HEK293T (cell line): ENCODE measurements around the gene AKAIN1.

ENCODE experiments used
- CTCF ChIA-PET: fragments of 350-600 bp; formaldehyde crosslinking; extraction: SDS; loops from one replicate; lab custom pipeline; 2021; ENCODE audit warnings: antibody characterized with exemption, inconsistent platforms; lab: Yijun Ruan, JAX
- POLR2A ChIA-PET: fragments of 350-600 bp; formaldehyde crosslinking; extraction: SDS; loops from one replicate; lab custom pipeline; 2020; ENCODE audit warnings: antibody characterized with exemption, inconsistent platforms; lab: Yijun Ruan, JAX
- DNase-seq: peaks from one replicate; pipeline ENCODE4 v3.0.0; 2012; ENCODE audit warnings: mixed read lengths; ENCODE audit errors: extremely low spot score
- ARNT ChIP-seq: fragments of 450-650 bp; IDR thresholded peaks from 2 replicates; pipeline ENCODE4 v1.6.1; 2017; ENCODE audit warnings: mild to moderate bottlenecking
- BHLHE40 ChIP-seq: fragments of 450-650 bp; IDR thresholded peaks from 2 replicates; pipeline ENCODE4 v1.6.1; 2016; ENCODE audit warnings: mild to moderate bottlenecking, moderate library complexity, borderline replicate concordance
- CTBP1 ChIP-seq: fragments of 450-650 bp; IDR thresholded peaks from 2 replicates; pipeline ENCODE4 v1.6.1; 2016; ENCODE audit warnings: borderline replicate concordance
- ELF4 ChIP-seq: fragments of 450-650 bp; IDR thresholded peaks from 2 replicates; pipeline ENCODE4 v1.6.1; 2017; ENCODE audit warnings: antibody characterized with exemption
- FOXA1 ChIP-seq: fragments of 450-650 bp; IDR thresholded peaks from 2 replicates; pipeline ENCODE4 v1.6.1; 2016; ENCODE audit warnings: mild to moderate bottlenecking
- FOXK2 ChIP-seq: fragments of 450-650 bp; IDR thresholded peaks from 2 replicates; pipeline ENCODE4 v1.6.1; 2016; ENCODE audit warnings: mild to moderate bottlenecking
- FOXM1 ChIP-seq: fragments of 450-650 bp; IDR thresholded peaks from 2 replicates; pipeline ENCODE4 v1.6.1; 2017; ENCODE audit warnings: mild to moderate bottlenecking, borderline replicate concordance
- HDGF ChIP-seq: fragments of 450-650 bp; IDR thresholded peaks from 2 replicates; pipeline ENCODE4 v1.6.1; 2017; ENCODE audit warnings: antibody characterized with exemption, borderline replicate concordance
- L3MBTL2 ChIP-seq: fragments of 450-650 bp; conservative IDR thresholded peaks from 2 replicates; pipeline ENCODE4 v1.6.1; 2016; ENCODE audit warnings: mild to moderate bottlenecking
- LEF1 ChIP-seq: fragments of 450-650 bp; IDR thresholded peaks from 2 replicates; pipeline ENCODE4 v1.6.1; 2017; ENCODE audit warnings: mild to moderate bottlenecking, borderline replicate concordance
- NFRKB ChIP-seq: fragments of 450-650 bp; IDR thresholded peaks from 2 replicates; pipeline ENCODE4 v1.6.1; 2016; ENCODE audit warnings: mild to moderate bottlenecking, moderate library complexity
- SP1 ChIP-seq: fragments of 450-650 bp; IDR thresholded peaks from 2 replicates; pipeline ENCODE4 v1.6.1; 2017
- SUZ12 ChIP-seq: fragments of 450-650 bp; IDR thresholded peaks from 2 replicates; pipeline ENCODE4 v1.6.1; 2016; ENCODE audit warnings: mild to moderate bottlenecking
- TARDBP ChIP-seq: fragments of 450-650 bp; IDR thresholded peaks from 2 replicates; pipeline ENCODE4 v1.6.1; 2016
- ZNF384 ChIP-seq: fragments of 450-650 bp; IDR thresholded peaks from 2 replicates; pipeline ENCODE4 v1.6.1; 2016
- TF ChIP-seq, protein P1 (sequence below): fragments of 450-650 bp; IDR thresholded peaks from 2 replicates; pipeline ENCODE4 v1.6.1; 2016

The AKAIN1 gene

GRCh38 chr18:5158587-5158986 is 38.5 kb downstream of the AKAIN1 start:
- ChIA-PET POLR2A (no interaction called here), CTCF (no interaction called here)
- no peak for DNase-seq
- TF ChIP-seq TARDBP = no peak
- TF ChIP-seq ARNT = no peak
- TF ChIP-seq BHLHE40 = no peak
- no peak for TF ChIP-seq ZNF384
- no peak for TF ChIP-seq SUZ12

GRCh38 chr18:5158172-5158571 is 38.9 kb downstream of the AKAIN1 start:
- CTCF ChIA-PET = no interaction called here
- POLR2A ChIA-PET = no interaction called here
- DNase-seq = no peak
- no peak for TF ChIP-seq SP1
- no peak for TF ChIP-seq SUZ12
- no peak for TF ChIP-seq ZNF384
- TF ChIP-seq FOXA1 = no peak
- TF ChIP-seq HDGF = no peak
- no peak for TF ChIP-seq NFRKB

- no peak for TF ChIP-seq NFRKB
- no peak for TF ChIP-seq SUZ12
- TF ChIP-seq, protein P1, sequence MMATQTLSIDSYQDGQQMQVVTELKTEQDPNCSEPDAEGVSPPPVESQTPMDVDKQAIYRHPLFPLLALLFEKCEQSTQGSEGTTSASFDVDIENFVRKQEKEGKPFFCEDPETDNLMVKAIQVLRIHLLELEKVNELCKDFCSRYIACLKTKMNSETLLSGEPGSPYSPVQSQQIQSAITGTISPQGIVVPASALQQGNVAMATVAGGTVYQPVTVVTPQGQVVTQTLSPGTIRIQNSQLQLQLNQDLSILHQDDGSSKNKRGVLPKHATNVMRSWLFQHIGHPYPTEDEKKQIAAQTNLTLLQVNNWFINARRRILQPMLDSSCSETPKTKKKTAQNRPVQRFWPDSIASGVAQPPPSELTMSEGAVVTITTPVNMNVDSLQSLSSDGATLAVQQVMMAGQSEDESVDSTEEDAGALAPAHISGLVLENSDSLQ = no peak
- no peak for TF ChIP-seq CTBP1
- TF ChIP-seq FOXK2 = no peak
- TF ChIP-seq BHLHE40 = no peak
- no peak for TF ChIP-seq ARNT
- TF ChIP-seq L3MBTL2 = no peak
- TF ChIP-seq ELF4 = no peak
- no peak for TF ChIP-seq TARDBP
- TF ChIP-seq ZNF384 = no peak
- no peak for TF ChIP-seq FOXA1
- TF ChIP-seq SP1 = no peak
- TF ChIP-seq LEF1 = no peak
- no peak for TF ChIP-seq FOXM1
- no peak for TF ChIP-seq HDGF
- ChIA-PET CTCF (no interaction called here), POLR2A (no interaction called here)
- no peak for DNase-seq
Observed at GRCh38 chr18:5155907-5156287, 41.2 kb downstream of the AKAIN1 start.

DNA sequence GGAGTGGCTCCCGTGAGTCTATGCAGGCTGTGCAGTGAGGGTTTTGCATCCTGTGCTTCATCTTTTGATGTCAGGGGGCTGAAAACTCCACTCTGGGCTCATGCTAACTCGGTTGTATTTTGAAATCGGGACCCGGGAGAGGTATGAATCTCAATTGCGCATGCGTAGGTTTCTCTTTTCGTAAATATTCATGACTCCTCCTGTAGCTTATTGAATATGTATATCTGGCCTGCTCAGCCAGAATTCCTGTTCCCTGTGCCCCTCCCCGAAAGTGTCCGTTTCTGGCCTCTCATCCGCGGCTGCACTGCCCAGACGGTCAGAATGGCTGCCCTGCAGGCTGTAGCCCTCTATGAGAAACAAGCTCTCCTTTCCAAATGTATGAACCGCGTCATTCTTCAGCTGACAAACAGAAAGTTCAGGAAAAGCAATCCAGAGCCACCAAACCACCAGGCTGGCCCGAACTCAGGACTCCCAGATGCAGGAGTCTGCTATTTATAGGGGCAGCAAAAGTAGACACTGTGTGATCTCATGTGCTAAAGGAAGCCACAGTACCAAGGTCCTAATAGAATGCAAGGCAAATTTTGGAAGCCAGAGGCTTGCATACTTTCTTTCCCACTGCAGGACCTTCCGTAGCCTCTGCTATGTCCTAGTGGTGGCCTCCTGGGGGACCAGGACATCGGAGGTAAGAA is 41.7 kb downstream of the AKAIN1 start:
- ChIA-PET CTCF (no interaction called here), POLR2A (no interaction called here)
- DNase-seq = no peak
- no peak for TF ChIP-seq ZNF384
- TF ChIP-seq SP1 = no peak
- TF ChIP-seq NFRKB = no peak
- TF ChIP-seq BHLHE40 = no peak
- no peak for TF ChIP-seq FOXK2

DNA sequence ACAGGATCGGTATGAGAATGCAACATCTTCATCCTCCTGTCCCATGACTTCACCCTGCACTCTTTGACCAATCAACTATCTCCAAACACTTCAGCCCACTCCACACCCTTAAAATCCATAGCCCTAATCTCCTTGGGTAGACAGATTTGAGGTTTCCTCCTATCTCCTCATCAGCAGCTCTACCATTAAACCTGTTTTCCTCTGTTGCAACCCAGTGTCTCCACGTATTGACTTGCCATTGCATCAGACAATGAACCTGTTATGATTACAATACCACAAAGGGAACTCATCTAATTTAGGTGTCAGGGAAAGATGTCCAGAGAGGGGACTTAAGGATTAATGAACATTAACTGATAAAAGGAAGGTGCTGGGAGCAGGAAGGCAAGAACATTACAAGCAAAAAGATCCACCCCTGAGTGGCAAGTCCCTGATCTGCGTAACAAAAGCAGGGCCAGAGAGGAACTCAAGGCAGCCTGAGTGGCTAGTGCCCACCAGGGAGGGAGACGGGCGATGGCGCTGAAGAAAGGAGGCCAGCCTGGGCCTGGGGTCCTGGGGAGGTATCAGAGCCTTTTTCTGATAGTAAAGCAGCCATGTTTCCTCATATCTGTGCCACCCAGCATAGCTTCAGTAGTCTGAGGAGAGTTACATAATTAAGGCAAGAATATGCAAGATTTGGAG is 44.6 kb downstream of the AKAIN1 start:
- ChIA-PET POLR2A (no interaction called here), CTCF (no interaction called here)
- no peak for DNase-seq
- TF ChIP-seq ZNF384 = no peak

GRCh38 chr18:5150894-5151293 is 46.2 kb downstream of the AKAIN1 start:
- TF ChIP-seq, protein P1 = no peak
- TF ChIP-seq SP1 = no peak
- TF ChIP-seq CTBP1 = no peak
- TF ChIP-seq ZNF384 = no peak
- TF ChIP-seq ARNT = no peak
- no peak for TF ChIP-seq FOXM1
- no peak for TF ChIP-seq TARDBP
- TF ChIP-seq NFRKB = no peak
- TF ChIP-seq BHLHE40 = no peak
- no peak for TF ChIP-seq ELF4
- POLR2A ChIA-PET = no interaction called here
- CTCF ChIA-PET = no interaction called here
- DNase-seq = no peak

GRCh38 chr18:5146093-5146492 is 51.0 kb downstream of the AKAIN1 start:
- POLR2A ChIA-PET = no interaction called here
- CTCF ChIA-PET = no interaction called here
- DNase-seq = no peak
- TF ChIP-seq, protein P1 = no peak
- TF ChIP-seq FOXM1 = no peak
- no peak for TF ChIP-seq ELF4
- no peak for TF ChIP-seq FOXA1
- no peak for TF ChIP-seq ZNF384
- no peak for TF ChIP-seq ARNT
- TF ChIP-seq SP1 = no peak
- TF ChIP-seq NFRKB = no peak
- no peak for TF ChIP-seq FOXK2
- TF ChIP-seq CTBP1 = no peak
- TF ChIP-seq LEF1 = no peak
- no peak for TF ChIP-seq L3MBTL2
- TF ChIP-seq SUZ12 = no peak
- TF ChIP-seq TARDBP = no peak
- no peak for TF ChIP-seq HDGF
- TF ChIP-seq BHLHE40 = no peak
